IMR-90 (cell line): Measurements from ENCODE around the gene NRXN2. TPM values are rescaled to one million over a fixed set of nuclear protein-coding genes. Genes with fewer than 3 reads are reported as not detected.

Experiments used
- ATAC-seq: fragments of 200-7000 bp; cut with Tn5 transposase; 2 replicates; pipeline ENCODE4 v1.9.1; 2020; ENCODE audit warnings: low read depth, mild to moderate bottlenecking, moderate library complexity
- BruUV-seq: library from RNA; stranded (reverse); fragments of 400-500 nt; replicated peaks from 2 replicates; lab custom pipeline; 2021; lab: Mats Ljungman, UMichigan
- CTCF ChIA-PET: fragments of 300-600 bp; formaldehyde crosslinking; extraction: SDS; loops from one replicate; lab custom pipeline; 2021; ENCODE audit warnings: antibody characterized with exemption; lab: Yijun Ruan, JAX
- POLR2A ChIA-PET: fragments of 300-600 bp; sonication (Branson Sonifier 250); formaldehyde crosslinking; loops from one replicate; lab custom pipeline; 2022; ENCODE audit warnings: antibody characterized with exemption; ENCODE audit not compliant: unreplicated experiment; lab: Charles Lee
- DNase-seq: peaks from one replicate; pipeline ENCODE4 v3.0.0; 2013
- H2AFZ ChIP-seq: replicated peaks from 2 replicates; pipeline ENCODE3; 2013; ENCODE audit warnings: low read length, mild to moderate bottlenecking; ENCODE audit not compliant: poor library complexity
- H2AK5ac ChIP-seq: 2 replicates; pipeline ENCODE4 v1.6.1; 2013; ENCODE audit warnings: low read depth, low read length, inconsistent platforms
- H2AK9ac ChIP-seq: replicated peaks from 2 replicates; pipeline ENCODE3; 2013; ENCODE audit warnings: mild to moderate bottlenecking, low read depth, low read length, moderate library complexity; ENCODE audit not compliant: poor library complexity
- H2BK120ac ChIP-seq: 2 replicates; pipeline ENCODE4 v1.6.1; 2013; ENCODE audit warnings: low read depth, low read length, inconsistent platforms
- H2BK15ac ChIP-seq: 3 replicates; pipeline ENCODE4 v1.6.1; 2013; ENCODE audit warnings: low read depth, low read length, inconsistent platforms
- H2BK20ac ChIP-seq: 2 replicates; pipeline ENCODE4 v1.6.1; 2013; ENCODE audit warnings: low read depth, mild to moderate bottlenecking, inconsistent platforms, low read length, moderate library complexity
- H2BK5ac ChIP-seq: 2 replicates; pipeline ENCODE4 v1.6.1; 2013; ENCODE audit warnings: mild to moderate bottlenecking, low read depth, low read length, inconsistent platforms; ENCODE audit not compliant: poor library complexity, severe bottlenecking
- H3K14ac ChIP-seq: replicated peaks from 2 replicates; pipeline ENCODE4 v1.6.1; 2013; ENCODE audit warnings: low read depth, low read length, inconsistent platforms
- H3K18ac ChIP-seq: 2 replicates; pipeline ENCODE4 v1.6.1; 2013; ENCODE audit warnings: low read depth, low read length, control low read depth
- H3K23ac ChIP-seq: 2 replicates; pipeline ENCODE4 v1.6.1; 2013; ENCODE audit warnings: low read depth, low read length, inconsistent platforms
- H3K27ac ChIP-seq: 2 replicates; pipeline ENCODE4 v1.5.1; 2013; ENCODE audit warnings: mild to moderate bottlenecking, control low read depth, low read length; ENCODE audit not compliant: insufficient read depth
- H3K27me3 ChIP-seq: 2 replicates; pipeline ENCODE4 v1.6.1; 2013; ENCODE audit warnings: low read length; ENCODE audit not compliant: control insufficient read depth, insufficient read depth
- H3K36me3 ChIP-seq: 2 replicates; pipeline ENCODE4 v1.6.1; 2013; ENCODE audit warnings: low read length, mixed read lengths; ENCODE audit not compliant: control insufficient read depth, insufficient read depth
- H3K4ac ChIP-seq: 2 replicates; pipeline ENCODE4 v1.6.1; 2013; ENCODE audit warnings: low read depth, low read length, inconsistent platforms
- H3K4me1 ChIP-seq: 2 replicates; pipeline ENCODE4 v1.6.1; 2013; ENCODE audit warnings: low read length, mixed read lengths; ENCODE audit not compliant: control insufficient read depth, insufficient read depth
- H3K4me2 ChIP-seq: 2 replicates; pipeline ENCODE4 v1.6.1; 2013; ENCODE audit warnings: low read depth, mild to moderate bottlenecking, control low read depth, low read length, moderate library complexity
- H3K4me3 ChIP-seq: 2 replicates; pipeline ENCODE4 v1.5.1; 2013; ENCODE audit warnings: low read depth, mild to moderate bottlenecking, control low read depth, low read length, moderate library complexity; ENCODE audit not compliant: insufficient read depth
- H3K56ac ChIP-seq: 2 replicates; pipeline ENCODE4 v1.6.1; 2013; ENCODE audit warnings: low read length, inconsistent platforms; ENCODE audit not compliant: insufficient read depth; ENCODE audit errors: extremely low read depth
- H3K79me1 ChIP-seq, 2 experiments: 2 replicates each; pipeline ENCODE4 v1.6.1; 2013; ENCODE audit warnings: low read length in 2 of 2, inconsistent platforms in 1 of 2, low read depth in 1 of 2
- H3K9ac ChIP-seq: 2 replicates; pipeline ENCODE4 v1.6.1; 2013; ENCODE audit warnings: low read depth, low read length, control low read depth
- H3K9me1 ChIP-seq: 2 replicates; pipeline ENCODE4 v1.6.1; 2013; ENCODE audit warnings: low read length, inconsistent platforms; ENCODE audit not compliant: insufficient read depth
- H3K9me3 ChIP-seq: 2 replicates; pipeline ENCODE4 v1.6.1; 2013; ENCODE audit warnings: low read length; ENCODE audit not compliant: control insufficient read depth, insufficient read depth
- H4K20me1 ChIP-seq: 2 replicates; pipeline ENCODE4 v1.6.1; 2013; ENCODE audit warnings: low read length, inconsistent platforms; ENCODE audit not compliant: insufficient read depth
- H4K5ac ChIP-seq: 2 replicates; pipeline ENCODE4 v1.6.1; 2013; ENCODE audit warnings: mild to moderate bottlenecking, low read depth, low read length, control low read depth
- H4K8ac ChIP-seq, 2 experiments: 2 replicates each; pipeline ENCODE4 v1.6.1; 2013; ENCODE audit warnings: low read depth in 2 of 2, low read length in 2 of 2, control low read depth in 1 of 2, inconsistent platforms in 1 of 2
- H4K91ac ChIP-seq: 2 replicates; pipeline ENCODE4 v1.6.1; 2013; ENCODE audit warnings: low read depth, low read length, inconsistent platforms; ENCODE audit not compliant: insufficient read depth
- BHLHE40 ChIP-seq: fragments of 150-350 bp; IDR thresholded peaks from 2 replicates; pipeline ENCODE4 v1.6.1; 2016; ENCODE audit warnings: mild to moderate bottlenecking, low read depth, low read length
- CEBPB ChIP-seq: IDR thresholded peaks from 2 replicates; pipeline ENCODE4 v1.6.1; 2012; ENCODE audit warnings: low read depth, low read length, improper control_type of control experiment
- CHD1 ChIP-seq: IDR thresholded peaks from 2 replicates; pipeline ENCODE4 v1.6.1; 2012; ENCODE audit warnings: low read depth, low read length, improper control_type of control experiment
- FOS ChIP-seq: fragments of 150-350 bp; IDR thresholded peaks from 2 replicates; pipeline ENCODE4 v1.6.1; 2016; ENCODE audit warnings: low read depth, low read length
- MAFK ChIP-seq: IDR thresholded peaks from 2 replicates; pipeline ENCODE4 v1.6.1; 2012; ENCODE audit warnings: low read depth, low read length, improper control_type of control experiment
- MAZ ChIP-seq: IDR thresholded peaks from 2 replicates; pipeline ENCODE4 v1.6.1; 2012; ENCODE audit warnings: low read depth, mild to moderate bottlenecking, low read length, improper control_type of control experiment, moderate library complexity, borderline replicate concordance
- MXI1 ChIP-seq: IDR thresholded peaks from 2 replicates; pipeline ENCODE4 v1.6.1; 2012; ENCODE audit warnings: low read depth, mild to moderate bottlenecking, low read length, moderate library complexity, borderline replicate concordance
- POLR2A ChIP-seq: IDR thresholded peaks from 2 replicates; pipeline ENCODE4 v1.6.1; 2012; ENCODE audit warnings: mild to moderate bottlenecking, low read depth, low read length
- RAD21 ChIP-seq: IDR thresholded peaks from 2 replicates; pipeline ENCODE4 v1.6.1; 2012; ENCODE audit warnings: low read length, improper control_type of control experiment
- RFX5 ChIP-seq: IDR thresholded peaks from 2 replicates; pipeline ENCODE4 v1.8.0; 2012; ENCODE audit warnings: low read depth, mild to moderate bottlenecking, low read length, moderate library complexity
- SMC3 ChIP-seq: fragments of 150-350 bp; IDR thresholded peaks from 2 replicates; pipeline ENCODE4 v1.6.1; 2016; ENCODE audit warnings: low read depth, mild to moderate bottlenecking, antibody characterized with exemption, low read length, moderate library complexity
- WGBS, 2 experiments: methylation state at CpG; one replicate each; pipeline versions ENCODE4 v1.1.5 to v1.1.7; 2013; ENCODE audit warnings: missing lambda C conversion rate in 2 of 2; ENCODE audit not compliant: insufficient read length in 1 of 2; ENCODE audit errors: extremely low coverage in 2 of 2; 5-methylcytosine and 5-hydroxymethylcytosine counted together
- dilution Hi-C: fragments of 300-500 bp; cut with HindIII; formaldehyde crosslinking; loops from one replicate; pipeline ENCODE4 v1.14.3; 2018; ENCODE audit warnings: low sequenced_read_pairs; ENCODE audit not compliant: unreplicated experiment
- in situ Hi-C: fragments of 300-500 bp; cut with MboI; formaldehyde crosslinking; loops from 3 replicates; pipeline ENCODE4 v1.14.3; 2019; ENCODE audit warnings: low sequenced_read_pairs, inconsistent platforms, mixed read lengths
- intact Hi-C: fragments of 100-400 bp; cut with micrococcal nuclease; formaldehyde crosslinking; loops from 2 replicates; pipeline ENCODE4 v1.10.0; 2022
- polyA plus RNA-seq, 3 experiments: library from polyadenylated mRNA; depleted of rRNA; stranded (reverse); fragments of >200 nt; gene quantifications; 2 replicates each; pipeline ENCODE4 v1.2.3, GENCODE V29; 2012; ENCODE audit warnings: low replicate concordance in 1 of 3
- total RNA-seq: library from RNA; depleted of rRNA; stranded (reverse); fragments of >200 nt; gene quantifications from 2 replicates; pipeline ENCODE4 v1.2.3, GENCODE V29; 2012
- TF ChIP-seq, protein P1 (sequence below): conservative IDR thresholded peaks from 2 replicates; pipeline ENCODE4 v1.5.1; 2012; ENCODE audit warnings: mild to moderate bottlenecking, low read depth, low read length, improper control_type of control experiment
- TF ChIP-seq, protein P2 (sequence below): fragments of 150-350 bp; IDR thresholded peaks from 2 replicates; pipeline ENCODE4 v1.6.1; 2016; ENCODE audit warnings: low read depth, mild to moderate bottlenecking, low read length, moderate library complexity, borderline replicate concordance
- TF ChIP-seq, protein P3 (sequence below): fragments of 150-350 bp; IDR thresholded peaks from 2 replicates; pipeline ENCODE4 v1.6.1; 2017; ENCODE audit warnings: mild to moderate bottlenecking, antibody characterized with exemption, low read length, low read depth

The NRXN2 gene
- total and polyA plus RNA-seq, 2 of the 4 experiments (the other 2 are of a cell fraction) = 0.18 to 0.22 TPM

DNA sequence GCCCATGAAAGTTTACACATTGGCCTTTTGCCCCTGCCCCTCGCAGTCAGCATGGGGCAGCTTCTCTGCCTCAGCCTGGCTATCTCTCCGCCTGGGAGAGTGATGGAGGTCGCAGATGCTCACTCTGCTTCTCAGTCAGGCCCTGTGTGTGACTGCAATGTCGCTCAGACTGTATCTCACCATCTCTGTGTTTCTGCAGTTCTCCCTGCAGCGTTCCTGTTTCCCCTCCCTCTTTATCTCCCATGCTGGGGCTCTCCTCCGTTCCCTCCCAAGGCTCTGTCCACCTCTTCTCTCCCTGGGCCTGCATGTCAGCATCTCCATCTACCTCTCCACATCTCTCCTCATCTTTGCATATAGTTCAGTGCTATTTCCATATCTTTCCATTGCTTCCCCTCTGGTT lies 93.9 kb downstream of the NRXN2 start:
- Histone ChIP-seq H3K14ac (no peak overlapping the region), H3K9ac (no peak overlapping the region), H3K18ac (no peak overlapping the region), H3K23ac (no peak overlapping the region), H2AK9ac (no peak overlapping the region), H2AK5ac (no peak overlapping the region), H3K9me3 (no peaks in the 10 kb centered on the region), H3K27ac (no peak overlapping the region), H4K20me1 (no peaks in the 10 kb centered on the region), H3K4me1 (no peaks in the 10 kb centered on the region), H3K4ac (no peak overlapping the region), H2BK15ac (no peak overlapping the region), H4K8ac (no peak overlapping the region), H2BK5ac (no peak overlapping the region), H2BK120ac (no peak overlapping the region), H2BK20ac (no peak overlapping the region), H2AFZ (no peak overlapping the region), H3K4me2 (no peak overlapping the region), H3K79me1 (no peaks in the 10 kb centered on the region), H3K27me3 (peaks cover 64% of the 10 kb centered on the region), H3K36me3 (no peaks in the 10 kb centered on the region), H4K5ac (no peak overlapping the region), H4K91ac (no peak overlapping the region), H3K56ac (no peak overlapping the region), H3K9me1 (no peaks in the 10 kb centered on the region), H3K4me3 (no peak overlapping the region)
- no peak for ATAC-seq
- no peak for DNase-seq
- 76% methylated on average over 5 of the region's 6 CpGs; no CpG with 5 or more reads in 1 of the 2 experiments for WGBS, 2 experiments
- ChIA-PET CTCF (no interaction called here), POLR2A (no interaction called here)
- dilution Hi-C loops (no loop called here), intact Hi-C loops (no loop called here), in situ Hi-C loops (no loop called here)
- BruUV-seq = no TSS peak
- TF ChIP-seq MAZ = no peak
- no peak for TF ChIP-seq MXI1
- TF ChIP-seq, protein P1, sequence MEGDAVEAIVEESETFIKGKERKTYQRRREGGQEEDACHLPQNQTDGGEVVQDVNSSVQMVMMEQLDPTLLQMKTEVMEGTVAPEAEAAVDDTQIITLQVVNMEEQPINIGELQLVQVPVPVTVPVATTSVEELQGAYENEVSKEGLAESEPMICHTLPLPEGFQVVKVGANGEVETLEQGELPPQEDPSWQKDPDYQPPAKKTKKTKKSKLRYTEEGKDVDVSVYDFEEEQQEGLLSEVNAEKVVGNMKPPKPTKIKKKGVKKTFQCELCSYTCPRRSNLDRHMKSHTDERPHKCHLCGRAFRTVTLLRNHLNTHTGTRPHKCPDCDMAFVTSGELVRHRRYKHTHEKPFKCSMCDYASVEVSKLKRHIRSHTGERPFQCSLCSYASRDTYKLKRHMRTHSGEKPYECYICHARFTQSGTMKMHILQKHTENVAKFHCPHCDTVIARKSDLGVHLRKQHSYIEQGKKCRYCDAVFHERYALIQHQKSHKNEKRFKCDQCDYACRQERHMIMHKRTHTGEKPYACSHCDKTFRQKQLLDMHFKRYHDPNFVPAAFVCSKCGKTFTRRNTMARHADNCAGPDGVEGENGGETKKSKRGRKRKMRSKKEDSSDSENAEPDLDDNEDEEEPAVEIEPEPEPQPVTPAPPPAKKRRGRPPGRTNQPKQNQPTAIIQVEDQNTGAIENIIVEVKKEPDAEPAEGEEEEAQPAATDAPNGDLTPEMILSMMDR = no peak
- TF ChIP-seq BHLHE40 = no peak
- no peak for TF ChIP-seq CHD1
- no peak for TF ChIP-seq SMC3
- TF ChIP-seq, protein P2, sequence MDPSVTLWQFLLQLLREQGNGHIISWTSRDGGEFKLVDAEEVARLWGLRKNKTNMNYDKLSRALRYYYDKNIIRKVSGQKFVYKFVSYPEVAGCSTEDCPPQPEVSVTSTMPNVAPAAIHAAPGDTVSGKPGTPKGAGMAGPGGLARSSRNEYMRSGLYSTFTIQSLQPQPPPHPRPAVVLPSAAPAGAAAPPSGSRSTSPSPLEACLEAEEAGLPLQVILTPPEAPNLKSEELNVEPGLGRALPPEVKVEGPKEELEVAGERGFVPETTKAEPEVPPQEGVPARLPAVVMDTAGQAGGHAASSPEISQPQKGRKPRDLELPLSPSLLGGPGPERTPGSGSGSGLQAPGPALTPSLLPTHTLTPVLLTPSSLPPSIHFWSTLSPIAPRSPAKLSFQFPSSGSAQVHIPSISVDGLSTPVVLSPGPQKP = no peak
- TF ChIP-seq RAD21 = no peak
- TF ChIP-seq FOS = no peak
- TF ChIP-seq, protein P3, sequence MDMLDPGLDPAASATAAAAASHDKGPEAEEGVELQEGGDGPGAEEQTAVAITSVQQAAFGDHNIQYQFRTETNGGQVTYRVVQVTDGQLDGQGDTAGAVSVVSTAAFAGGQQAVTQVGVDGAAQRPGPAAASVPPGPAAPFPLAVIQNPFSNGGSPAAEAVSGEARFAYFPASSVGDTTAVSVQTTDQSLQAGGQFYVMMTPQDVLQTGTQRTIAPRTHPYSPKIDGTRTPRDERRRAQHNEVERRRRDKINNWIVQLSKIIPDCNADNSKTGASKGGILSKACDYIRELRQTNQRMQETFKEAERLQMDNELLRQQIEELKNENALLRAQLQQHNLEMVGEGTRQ = no peak
- TF ChIP-seq RFX5 = no peak
- TF ChIP-seq CEBPB = no peak
- no peak for TF ChIP-seq MAFK
- TF ChIP-seq POLR2A = no peak
